Mesothelial cell of epicardium (in vitro differentiated cells): ENCODE data around the gene GFRA1. TPM values are rescaled to one million over a fixed set of nuclear protein-coding genes. Genes with fewer than 3 reads are reported as not detected.

Source experiments
- DNase-seq, 2 experiments: peaks; one replicate each; pipeline ENCODE4 v3.0.0; 2021; ENCODE audit warnings: low spot score in 2 of 2; ENCODE audit not compliant: unreplicated experiment in 2 of 2
- H3K27ac Mint-ChIP-seq: 2 replicates; pipeline ENCODE4 v1.8.0; 2021; ENCODE audit warnings: mixed read lengths
- H3K27me3 Mint-ChIP-seq: 2 replicates; pipeline ENCODE4 v1.8.0; 2021; ENCODE audit warnings: low read depth, mixed read lengths
- H3K36me3 Mint-ChIP-seq: 2 replicates; pipeline ENCODE4 v1.8.0; 2021; ENCODE audit warnings: mixed read lengths
- H3K4me1 Mint-ChIP-seq: 2 replicates; pipeline ENCODE4 v1.8.0; 2021; ENCODE audit warnings: mixed read lengths
- H3K4me3 Mint-ChIP-seq: 2 replicates; pipeline ENCODE4 v1.8.0; 2021; ENCODE audit warnings: mild to moderate bottlenecking, moderate library complexity, mixed read lengths
- H3K9me3 Mint-ChIP-seq: 2 replicates; pipeline ENCODE4 v1.8.0; 2021; ENCODE audit warnings: mixed read lengths
- total RNA-seq: library from RNA; stranded (reverse); gene quantifications from 3 replicates; pipeline ENCODE4 v1.2.1, GENCODE V29; 2021
- TF ChIP-seq, protein P1 (sequence below): fragments of 200-600 bp; sonication (generic); IDR thresholded peaks from one replicate; pipeline ENCODE4 v1.5.0; 2021; ENCODE audit warnings: antibody characterized with exemption; ENCODE audit not compliant: unreplicated experiment

Gene GFRA1
- total RNA-seq, 1 donor from 2014 or later: 40.8 TPM

DNA sequence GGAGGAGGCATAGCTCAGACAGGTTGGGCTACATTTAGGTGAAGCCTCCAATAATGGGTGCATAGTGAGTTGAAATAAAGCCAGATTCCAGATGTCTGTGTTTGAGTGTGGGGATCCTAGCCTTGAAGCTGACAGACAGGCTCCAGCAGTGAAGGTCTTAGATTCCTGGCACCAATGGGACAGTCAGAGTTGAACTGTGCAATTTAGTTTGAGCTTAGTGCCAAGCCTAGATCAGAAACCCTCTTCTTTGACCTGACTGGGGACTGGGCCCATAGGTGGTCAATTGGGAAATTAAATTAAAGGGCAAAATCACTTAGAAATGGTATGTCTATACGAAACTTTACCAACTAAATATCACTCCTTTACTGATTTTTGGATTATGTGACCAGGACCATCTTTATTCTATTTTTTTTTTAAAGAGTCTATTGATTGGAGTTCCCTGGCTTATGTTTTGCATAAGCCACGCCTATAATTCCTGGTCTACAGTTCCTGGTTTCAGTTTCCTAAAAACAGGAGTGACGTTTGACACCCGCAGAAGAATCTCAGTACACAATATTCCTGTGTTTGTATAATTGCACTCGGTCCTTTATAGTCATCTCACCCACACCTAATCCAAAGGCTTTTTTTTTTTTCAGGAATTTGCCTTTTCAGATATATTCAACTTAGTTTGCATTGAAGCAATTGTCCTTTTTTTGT is 201.4 kb downstream of the GFRA1 start:
- H3K27me3 Mint-ChIP-seq: no peaks in the 10 kb centered on the region
- H3K4me1 Mint-ChIP-seq: peaks cover 51% of the 10 kb centered on the region
- H3K27ac Mint-ChIP-seq: peak overlapping the region; percentile 57
- TF ChIP-seq, protein P1, sequence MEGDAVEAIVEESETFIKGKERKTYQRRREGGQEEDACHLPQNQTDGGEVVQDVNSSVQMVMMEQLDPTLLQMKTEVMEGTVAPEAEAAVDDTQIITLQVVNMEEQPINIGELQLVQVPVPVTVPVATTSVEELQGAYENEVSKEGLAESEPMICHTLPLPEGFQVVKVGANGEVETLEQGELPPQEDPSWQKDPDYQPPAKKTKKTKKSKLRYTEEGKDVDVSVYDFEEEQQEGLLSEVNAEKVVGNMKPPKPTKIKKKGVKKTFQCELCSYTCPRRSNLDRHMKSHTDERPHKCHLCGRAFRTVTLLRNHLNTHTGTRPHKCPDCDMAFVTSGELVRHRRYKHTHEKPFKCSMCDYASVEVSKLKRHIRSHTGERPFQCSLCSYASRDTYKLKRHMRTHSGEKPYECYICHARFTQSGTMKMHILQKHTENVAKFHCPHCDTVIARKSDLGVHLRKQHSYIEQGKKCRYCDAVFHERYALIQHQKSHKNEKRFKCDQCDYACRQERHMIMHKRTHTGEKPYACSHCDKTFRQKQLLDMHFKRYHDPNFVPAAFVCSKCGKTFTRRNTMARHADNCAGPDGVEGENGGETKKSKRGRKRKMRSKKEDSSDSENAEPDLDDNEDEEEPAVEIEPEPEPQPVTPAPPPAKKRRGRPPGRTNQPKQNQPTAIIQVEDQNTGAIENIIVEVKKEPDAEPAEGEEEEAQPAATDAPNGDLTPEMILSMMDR: no peak
- H3K36me3 Mint-ChIP-seq: no peaks in the 10 kb centered on the region
- no peak for DNase-seq
- H3K4me3 Mint-ChIP-seq: no peak overlapping the region
- no peaks in the 10 kb centered on the region for H3K9me3 Mint-ChIP-seq

DNA sequence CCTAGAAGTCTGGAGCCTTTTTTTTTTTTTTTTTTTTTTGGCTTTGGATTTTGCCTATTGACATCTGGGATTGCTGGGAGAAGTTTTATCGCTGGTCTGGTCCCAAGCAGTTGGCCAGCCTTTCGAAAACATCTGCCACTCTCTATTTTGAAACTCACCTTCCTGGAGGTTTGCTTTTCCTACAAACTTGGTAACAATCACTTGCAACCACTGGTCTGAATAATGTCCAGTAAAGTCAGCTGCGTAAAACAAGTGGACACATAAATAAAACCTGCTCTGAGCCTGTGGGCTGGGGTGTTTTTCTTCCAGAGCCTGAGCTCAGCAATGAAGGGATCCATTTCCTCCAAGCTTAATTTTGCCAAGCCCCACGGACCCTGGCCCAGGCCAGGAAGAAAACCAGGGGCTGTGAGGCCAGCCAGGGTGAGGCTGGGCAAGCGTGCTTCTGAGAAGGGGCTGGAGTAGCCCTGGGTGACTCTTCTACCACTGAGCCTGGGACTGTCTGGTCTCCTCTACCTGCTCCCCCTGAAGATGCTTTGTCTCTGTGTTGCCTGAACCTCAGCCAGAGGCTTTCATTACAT is 202.2 kb downstream of the GFRA1 start:
- no peak overlapping the region for H3K4me3 Mint-ChIP-seq
- H3K27me3 Mint-ChIP-seq: no peaks in the 10 kb centered on the region
- no peaks in the 10 kb centered on the region for H3K9me3 Mint-ChIP-seq
- TF ChIP-seq, protein P1: no peak
- DNase-seq: no peak
- H3K36me3 Mint-ChIP-seq: no peaks in the 10 kb centered on the region
- H3K4me1 Mint-ChIP-seq: peaks cover 51% of the 10 kb centered on the region
- no peak overlapping the region for H3K27ac Mint-ChIP-seq

DNA sequence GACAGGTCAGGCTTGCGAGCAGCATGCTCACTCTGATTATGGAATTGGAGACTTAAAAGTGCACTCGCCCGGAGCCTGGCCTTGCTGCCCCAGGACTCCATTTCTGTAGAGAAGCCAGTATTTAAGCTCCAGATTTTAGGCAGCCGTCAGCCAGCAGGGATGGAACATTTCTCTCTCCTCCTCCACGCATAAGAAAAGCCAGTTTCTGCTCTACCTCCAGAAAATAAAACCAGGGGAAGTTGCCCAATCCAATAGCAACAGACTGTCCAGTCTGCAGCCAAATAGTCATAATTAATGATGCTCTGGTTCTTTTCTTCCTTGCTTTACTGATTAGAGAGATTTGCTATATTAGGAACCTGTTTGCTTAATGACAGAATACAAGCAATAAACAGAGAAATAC is 203.2 kb downstream of the GFRA1 start:
- Mint-ChIP-seq H3K27ac (peak overlapping the region; percentile 57), H3K27me3 (no peaks in the 10 kb centered on the region), H3K36me3 (no peaks in the 10 kb centered on the region), H3K9me3 (no peaks in the 10 kb centered on the region), H3K4me1 (peaks cover 51% of the 10 kb centered on the region), H3K4me3 (no peak overlapping the region)
- TF ChIP-seq, protein P1: no peak
- DNase-seq: no peak

DNA sequence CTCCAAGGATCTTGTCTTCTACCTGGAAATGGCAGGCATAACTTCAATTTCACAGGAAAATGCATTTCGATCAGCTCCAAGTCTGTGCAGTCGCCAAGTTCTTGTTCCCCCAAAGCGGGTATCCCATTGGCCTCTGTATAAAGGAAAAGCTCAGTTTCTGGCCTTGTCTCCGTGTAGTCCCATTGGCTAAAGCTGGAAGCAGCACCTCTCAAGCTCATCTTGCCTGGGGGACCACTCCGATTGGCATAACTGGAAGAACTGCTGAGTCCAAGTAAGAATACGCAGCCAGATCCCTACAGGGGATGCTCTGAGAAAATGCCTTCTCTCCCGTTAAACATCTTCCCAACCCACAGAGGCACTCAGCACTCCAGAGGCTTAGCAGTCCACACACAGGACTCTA is 205.2 kb downstream of the GFRA1 start:
- H3K27me3 Mint-ChIP-seq: no peaks in the 10 kb centered on the region
- H3K4me1 Mint-ChIP-seq: peaks cover 44% of the 10 kb centered on the region
- DNase-seq: no peak
- TF ChIP-seq, protein P1: no peak
- no peaks in the 10 kb centered on the region for H3K36me3 Mint-ChIP-seq
- H3K27ac Mint-ChIP-seq: no peak overlapping the region
- no peak overlapping the region for H3K4me3 Mint-ChIP-seq
- H3K9me3 Mint-ChIP-seq: no peaks in the 10 kb centered on the region

DNA sequence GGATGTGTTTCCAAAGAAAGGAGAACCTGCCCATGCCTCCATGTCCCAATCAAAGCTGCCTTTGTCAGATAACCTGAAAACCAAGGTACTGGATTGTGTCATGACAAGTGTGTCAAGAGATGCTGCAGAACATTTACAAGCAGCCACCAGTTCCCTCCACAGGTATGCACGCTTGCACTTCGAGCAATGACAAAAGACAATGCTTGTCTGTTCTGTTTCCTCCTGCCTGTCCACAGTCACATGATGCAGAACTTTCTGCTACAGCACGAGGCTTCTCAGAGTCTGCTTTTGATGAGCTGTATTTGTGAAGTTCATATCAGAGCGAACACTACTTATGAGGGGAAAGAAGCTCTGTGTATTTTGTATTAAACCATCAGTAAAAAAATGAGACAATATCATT is 209.9 kb downstream of the GFRA1 start:
- no peak for DNase-seq
- no peaks in the 10 kb centered on the region for H3K27me3 Mint-ChIP-seq
- H3K9me3 Mint-ChIP-seq: no peaks in the 10 kb centered on the region
- TF ChIP-seq, protein P1: no peak
- H3K4me3 Mint-ChIP-seq: no peak overlapping the region
- H3K27ac Mint-ChIP-seq: no peak overlapping the region
- peaks cover 35% of the 10 kb centered on the region for H3K4me1 Mint-ChIP-seq
- no peaks in the 10 kb centered on the region for H3K36me3 Mint-ChIP-seq
